GM18870 (cell line): ENCODE data around the gene MCRS1.
"Not testable (repeated sequence)": the region's sequence is repeated elsewhere in the genome, so short reads cannot be mapped to it uniquely, and the experiment has no call there.

Source experiments
- ATAC-seq: cut with Tn5 transposase; IDR thresholded peaks from one replicate; pipeline ENCODE4 v1.9.1; 2021; ENCODE audit warnings: moderate library complexity; ENCODE audit not compliant: unreplicated experiment

The MCRS1 gene, protein sequence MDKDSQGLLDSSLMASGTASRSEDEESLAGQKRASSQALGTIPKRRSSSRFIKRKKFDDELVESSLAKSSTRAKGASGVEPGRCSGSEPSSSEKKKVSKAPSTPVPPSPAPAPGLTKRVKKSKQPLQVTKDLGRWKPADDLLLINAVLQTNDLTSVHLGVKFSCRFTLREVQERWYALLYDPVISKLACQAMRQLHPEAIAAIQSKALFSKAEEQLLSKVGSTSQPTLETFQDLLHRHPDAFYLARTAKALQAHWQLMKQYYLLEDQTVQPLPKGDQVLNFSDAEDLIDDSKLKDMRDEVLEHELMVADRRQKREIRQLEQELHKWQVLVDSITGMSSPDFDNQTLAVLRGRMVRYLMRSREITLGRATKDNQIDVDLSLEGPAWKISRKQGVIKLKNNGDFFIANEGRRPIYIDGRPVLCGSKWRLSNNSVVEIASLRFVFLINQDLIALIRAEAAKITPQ

DNA sequence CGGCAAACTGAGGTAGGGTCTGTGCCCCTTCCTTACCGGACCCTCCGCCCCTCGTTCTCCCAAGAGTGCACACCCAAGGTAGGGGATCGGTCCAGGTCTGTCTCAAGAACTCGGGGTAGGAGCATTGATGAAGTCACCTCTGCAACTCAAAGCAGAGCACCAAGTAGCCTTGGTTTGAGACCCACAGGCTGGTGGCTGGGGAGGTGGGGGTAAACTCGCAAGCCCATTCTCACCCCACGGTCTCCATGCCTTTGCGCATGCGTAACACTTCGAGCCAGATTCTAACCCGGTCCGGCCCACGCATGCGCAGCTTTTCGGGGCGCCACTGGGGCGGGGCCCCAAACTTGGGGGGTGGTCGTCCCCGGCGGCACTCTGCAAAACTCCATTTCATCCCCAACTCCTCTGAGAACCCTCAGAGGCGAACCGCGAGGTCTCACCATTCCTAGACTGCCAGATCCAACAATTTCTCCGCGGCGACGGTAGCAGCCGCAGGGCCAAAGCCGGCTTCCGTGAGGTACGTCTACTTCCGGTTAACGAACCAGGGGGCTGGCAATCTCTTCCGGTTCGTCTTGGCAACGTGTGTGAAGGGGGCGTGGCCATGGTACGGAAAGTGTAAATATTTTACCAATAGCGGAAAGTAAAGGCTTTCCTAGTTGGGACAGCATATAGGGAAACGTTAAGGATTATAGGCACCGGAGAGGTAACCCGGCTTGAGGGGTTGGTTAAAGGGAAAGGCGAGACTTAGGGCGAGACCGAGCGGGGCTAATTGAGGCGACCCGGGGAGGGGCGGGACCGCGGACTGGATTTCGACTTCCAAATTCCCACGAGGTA is at the start of gene MCRS1:
MCRS1 (minus strand) TSS at position 532 of the 831 bp plus-strand sequence. CDS start 1,411 bp downstream, outside the sequence.
- ATAC-seq, result peak; percentile 74

DNA sequence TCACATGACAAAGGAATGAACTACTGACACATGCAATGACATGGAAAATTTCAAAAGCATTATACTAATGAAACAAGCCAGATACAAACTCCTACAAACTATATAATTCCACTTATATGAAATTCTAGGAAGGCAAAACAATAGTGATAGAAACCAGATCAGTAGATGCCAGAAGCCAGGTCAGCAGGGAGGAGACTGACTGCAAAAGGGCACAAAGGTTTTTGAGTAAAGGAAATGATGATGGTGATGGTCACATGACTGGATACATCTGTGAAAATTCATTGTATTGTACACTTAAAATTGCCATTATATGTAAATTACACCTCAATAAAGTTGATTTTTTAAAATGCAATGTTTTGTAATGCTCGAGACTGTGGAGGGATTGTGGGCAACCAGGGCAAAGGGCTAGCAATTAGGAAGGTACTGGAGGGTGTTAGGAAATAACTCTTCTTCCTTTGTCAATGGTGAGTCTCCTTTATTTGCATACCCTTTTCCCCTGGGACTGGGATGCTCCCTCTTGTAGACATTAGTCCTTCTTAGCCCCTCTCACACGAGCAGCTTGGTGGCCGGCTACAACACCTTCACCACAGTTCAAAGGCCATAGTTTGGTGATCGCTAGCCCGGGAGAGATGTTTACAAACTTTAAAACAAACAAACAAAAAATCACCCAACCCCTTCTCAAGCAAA is 48.7 kb upstream of the MCRS1 start:
- no peak for ATAC-seq

DNA sequence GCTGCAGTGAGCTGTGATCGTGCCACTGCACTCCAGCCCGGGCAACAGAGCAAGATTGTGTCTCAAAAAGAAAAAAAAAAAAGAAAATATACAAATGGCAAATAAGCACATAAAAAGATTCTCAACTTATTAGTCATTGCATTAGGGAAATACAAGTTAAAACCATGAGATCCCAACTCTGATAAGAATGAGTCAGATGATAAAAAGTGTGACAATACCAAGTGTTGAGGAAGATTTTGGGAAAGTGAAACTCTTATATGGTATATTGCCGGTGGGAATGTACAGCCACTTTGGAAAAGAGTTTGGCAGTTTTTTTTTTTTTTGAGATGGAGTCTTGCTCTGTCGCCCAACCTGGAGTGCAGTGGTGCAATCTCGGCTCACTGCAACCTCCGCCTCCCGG is 47.8 kb upstream of the MCRS1 start:
- no peak for ATAC-seq

DNA sequence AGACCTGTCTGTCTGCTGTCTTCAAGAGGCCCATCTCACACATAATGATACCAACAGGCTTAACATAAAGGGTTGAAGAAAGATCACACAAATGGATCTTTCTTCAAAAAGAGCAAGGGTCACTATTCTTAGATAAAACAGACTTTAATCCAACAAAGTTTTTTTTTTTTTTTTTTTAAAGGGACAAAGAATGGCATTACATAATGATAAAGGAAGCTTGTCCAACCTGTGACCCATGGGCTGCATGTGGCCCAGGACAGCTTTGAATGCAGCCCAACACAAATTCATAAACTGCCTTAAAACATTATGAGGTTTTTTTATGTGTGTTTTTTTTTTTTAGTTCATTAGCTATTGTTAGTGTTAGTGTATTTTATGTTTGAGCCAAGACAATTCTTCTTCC is 44.3 kb upstream of the MCRS1 start:
- no peak for ATAC-seq

DNA sequence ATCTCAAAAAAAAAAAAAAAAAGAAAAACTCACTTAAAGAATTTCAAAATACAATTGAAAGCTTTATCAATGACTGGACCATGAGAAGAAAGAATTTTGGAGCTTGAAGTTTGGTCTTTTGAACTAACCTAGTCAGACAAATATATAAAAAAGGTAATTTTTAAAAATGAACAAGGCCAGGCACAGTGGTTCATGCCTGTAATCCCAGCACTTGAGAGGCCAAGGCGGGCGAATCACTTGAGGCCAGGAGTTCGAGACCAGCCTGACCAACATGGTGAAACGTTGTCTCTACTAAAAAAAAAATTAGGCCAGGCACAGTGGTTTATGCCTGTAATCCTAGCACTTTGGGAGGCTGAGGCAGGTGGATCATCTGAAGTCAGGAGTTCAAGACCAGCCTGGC is 42.8 kb upstream of the MCRS1 start:
- not testable (repeated sequence) for ATAC-seq

DNA sequence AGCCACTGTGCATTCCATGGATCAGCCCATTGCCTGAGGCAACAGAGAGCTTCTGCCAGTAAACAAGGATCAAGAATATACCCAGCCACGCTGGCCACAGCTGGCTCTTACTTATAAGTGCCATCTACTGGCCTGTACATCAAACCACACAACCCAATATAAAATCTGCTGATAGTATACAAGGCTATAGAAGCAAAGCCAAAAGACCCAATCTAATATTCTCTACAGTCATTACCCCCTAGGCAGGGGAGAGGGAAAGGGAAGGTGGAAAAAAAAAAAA is 41.9 kb upstream of the MCRS1 start:
- no peak for ATAC-seq

DNA sequence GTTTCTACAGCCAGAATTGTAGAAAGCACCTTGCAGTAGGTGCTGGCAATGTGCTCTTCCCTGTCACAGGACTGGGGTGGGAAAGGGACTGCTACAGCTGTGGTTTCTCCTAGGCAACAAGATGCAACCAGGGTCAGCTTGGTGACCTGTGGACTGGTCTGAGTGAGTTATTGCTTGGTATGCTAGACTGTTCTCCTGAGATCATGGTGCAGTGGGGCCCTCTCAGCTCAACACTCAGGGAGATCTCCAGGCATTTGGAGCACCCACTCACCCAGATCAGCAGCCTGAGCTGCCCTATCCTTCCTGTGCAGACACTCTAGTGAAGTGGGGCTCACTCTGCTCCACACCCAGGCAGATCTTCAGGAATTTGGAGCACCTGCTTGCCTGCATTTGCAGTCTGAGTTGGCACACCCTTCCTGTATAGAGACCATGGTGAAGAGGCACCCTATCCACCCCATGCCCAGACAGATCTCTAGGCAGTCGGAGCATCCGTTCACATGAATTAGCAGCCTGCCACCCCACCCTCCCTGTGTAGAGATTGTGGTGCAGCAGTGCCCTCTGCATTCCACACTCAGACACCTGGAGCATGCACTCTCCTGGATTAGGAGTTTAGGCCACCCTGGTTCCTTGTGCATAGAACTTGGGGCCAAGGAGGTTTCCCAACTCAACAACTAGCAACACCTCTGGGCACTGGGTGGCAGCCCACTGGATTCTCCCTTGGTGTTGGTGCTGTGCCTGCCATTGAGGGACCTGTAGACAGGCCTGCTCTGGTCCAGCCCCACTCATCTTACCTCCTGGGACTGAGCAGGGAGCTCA is 41.3 kb upstream of the MCRS1 start:
- no peak for ATAC-seq

DNA sequence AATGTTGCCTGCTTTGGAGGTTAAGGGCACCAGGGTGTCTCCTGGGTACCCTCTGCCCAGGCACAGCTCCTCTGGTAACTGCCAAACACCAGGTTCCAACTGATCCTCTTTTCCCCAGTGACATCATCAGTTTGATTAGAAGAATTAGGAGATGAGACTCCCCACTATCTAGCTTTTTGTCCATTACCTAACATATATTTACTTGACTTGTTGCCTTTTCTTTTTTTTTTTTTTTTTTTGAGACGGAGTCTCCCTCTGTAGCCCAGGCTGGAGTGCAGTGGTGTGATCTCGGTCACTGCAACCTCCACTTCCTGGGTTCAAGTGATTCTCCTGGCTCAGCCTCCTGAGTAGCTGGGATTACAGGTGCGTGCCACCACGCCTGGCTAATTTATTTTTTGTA is 37.6 kb upstream of the MCRS1 start, which contains the start of gene FAM186B:
FAM186B (minus strand) TSS at position 101 of the 400 bp plus-strand sequence. CDS start 162 bp downstream, outside the sequence.
- ATAC-seq, result not testable (repeated sequence)

DNA sequence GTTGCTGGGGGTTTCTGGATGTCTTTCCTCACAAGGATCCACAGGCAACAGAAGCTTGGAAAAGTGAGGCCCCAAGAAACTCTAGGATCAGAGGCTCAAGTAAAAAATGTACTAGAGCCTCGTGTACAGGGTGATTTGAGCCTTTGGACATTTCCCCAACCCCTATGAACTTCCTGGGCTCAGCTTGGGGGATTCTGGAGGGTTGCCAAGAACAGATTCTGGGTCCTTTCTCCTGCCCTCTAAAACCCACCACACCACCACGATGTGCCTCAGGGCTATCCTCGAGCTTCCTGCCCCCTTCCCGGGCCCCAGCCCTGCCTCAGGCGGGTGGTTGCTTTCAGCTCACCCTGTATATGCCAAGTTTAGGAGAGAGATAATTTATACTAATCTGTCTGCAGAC is 36.9 kb upstream of the MCRS1 start:
- no peak for ATAC-seq

DNA sequence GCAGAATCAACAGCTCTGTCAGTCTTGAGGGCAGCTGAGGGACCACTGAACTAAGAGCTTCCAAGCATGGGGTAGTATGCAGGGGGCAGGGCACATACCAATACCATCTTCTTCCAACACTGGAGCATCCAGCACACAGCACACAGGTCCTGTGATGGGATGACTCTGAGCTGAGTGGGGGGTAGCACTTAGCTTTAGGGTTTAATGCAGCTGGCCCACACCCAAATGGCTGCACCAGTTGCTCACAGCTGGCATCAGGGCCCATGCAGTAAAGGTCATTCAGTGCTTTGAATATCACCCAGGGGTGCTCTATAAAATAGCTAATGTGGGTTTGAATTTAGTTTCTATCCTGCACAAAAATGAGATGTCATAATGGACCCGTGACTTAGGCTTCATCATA is 35.8 kb upstream of the MCRS1 start:
- no peak for ATAC-seq

DNA sequence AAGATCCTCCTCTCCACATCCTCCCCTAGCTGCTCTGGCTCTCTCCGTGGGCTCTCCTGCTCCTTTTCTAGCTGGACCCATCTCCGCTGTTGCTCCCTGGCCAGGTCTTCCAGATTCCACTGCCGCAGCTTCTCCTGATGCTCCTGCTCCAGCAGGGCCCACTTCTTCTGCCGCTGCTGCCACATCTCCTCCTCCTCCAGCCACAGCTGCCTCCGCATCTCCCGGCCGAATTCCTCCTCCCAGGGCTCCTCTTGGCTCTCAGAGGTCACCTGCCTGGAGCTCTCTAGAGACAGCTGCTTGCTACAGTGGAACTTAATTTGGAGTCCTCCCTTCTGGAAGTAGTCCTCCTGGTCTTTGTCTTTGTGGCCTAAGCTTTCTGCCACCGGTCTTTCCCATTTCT is 32.0 kb upstream of the MCRS1 start:
- ATAC-seq, result no peak

DNA sequence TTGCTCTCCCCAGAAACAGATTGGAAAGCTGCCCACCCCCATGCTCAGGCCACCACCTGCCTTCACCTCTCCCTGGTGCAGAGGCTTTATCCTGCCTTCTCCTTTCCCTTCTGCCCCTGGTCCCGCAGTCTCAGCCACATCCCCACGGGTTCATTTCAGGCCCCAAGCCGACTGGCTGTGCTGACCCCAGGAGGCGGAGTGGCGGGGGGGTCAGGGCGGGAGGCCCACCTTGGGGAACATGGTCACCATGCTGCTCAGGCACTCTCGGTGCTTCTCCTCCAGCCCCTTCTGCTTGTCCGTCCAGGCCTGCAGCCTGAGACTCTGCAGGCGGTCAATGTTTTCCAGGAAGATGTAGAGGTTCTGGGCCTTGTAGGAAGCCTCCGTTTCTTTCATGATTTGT is 30.6 kb upstream of the MCRS1 start:
- ATAC-seq, result no peak

DNA sequence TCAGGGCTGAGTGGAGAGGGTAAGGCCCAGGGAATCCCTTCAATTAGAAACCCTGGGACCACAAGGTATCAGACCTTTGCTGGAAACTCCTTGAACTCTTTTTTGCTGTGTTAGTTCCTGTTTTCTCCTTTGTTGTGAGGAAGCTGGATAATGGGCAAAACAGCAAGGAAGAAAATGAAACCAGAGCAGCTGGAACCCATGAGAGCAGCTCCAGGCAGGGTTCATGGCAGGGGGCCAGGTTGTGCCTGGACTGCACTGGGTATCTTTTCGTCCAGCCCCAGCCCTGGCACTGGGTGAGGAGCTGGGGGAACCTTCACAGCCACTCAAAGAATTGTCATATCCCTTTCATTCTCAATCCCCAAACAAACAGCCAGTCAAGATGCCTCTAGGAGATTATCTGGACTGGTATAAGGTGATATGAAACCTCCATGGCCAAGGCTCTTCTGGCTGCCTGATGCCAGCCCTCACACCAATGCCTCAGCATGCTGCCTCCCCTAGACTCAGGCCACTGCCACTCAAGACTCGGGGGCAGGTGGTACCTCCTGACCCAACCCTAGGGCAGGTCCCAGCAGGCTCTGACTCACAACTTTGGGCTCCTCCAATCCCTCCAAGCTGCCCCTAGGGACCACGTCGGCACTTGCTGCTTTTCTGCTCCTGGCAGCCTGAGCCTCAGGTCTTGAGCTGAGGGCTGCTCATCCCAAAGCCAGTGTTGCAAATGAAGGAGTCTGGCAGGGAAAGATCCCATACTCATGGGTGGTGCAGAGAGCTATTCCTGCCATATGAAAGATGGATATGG is 21.0 kb upstream of the MCRS1 start:
- no peak for ATAC-seq

DNA sequence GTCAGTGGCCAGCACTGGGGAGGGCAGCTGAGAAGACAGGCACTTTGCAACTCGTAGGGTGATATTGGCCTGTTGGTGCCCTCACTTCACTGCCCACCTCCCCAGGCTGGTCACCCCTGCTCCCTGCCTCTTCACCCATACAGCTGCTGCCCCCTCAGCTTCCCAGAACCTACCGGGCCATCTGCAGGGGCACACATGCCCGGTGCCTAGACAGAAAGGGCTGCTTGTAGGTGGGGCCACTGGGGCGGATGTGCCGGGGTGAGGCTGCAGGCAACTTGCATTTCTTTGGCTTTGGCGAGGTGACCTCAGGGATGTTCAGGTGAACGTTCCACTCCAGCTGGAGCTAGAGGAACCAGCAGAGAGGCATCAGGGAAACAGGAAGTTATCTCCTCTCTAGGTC is 20.3 kb upstream of the MCRS1 start:
- no peak for ATAC-seq

DNA sequence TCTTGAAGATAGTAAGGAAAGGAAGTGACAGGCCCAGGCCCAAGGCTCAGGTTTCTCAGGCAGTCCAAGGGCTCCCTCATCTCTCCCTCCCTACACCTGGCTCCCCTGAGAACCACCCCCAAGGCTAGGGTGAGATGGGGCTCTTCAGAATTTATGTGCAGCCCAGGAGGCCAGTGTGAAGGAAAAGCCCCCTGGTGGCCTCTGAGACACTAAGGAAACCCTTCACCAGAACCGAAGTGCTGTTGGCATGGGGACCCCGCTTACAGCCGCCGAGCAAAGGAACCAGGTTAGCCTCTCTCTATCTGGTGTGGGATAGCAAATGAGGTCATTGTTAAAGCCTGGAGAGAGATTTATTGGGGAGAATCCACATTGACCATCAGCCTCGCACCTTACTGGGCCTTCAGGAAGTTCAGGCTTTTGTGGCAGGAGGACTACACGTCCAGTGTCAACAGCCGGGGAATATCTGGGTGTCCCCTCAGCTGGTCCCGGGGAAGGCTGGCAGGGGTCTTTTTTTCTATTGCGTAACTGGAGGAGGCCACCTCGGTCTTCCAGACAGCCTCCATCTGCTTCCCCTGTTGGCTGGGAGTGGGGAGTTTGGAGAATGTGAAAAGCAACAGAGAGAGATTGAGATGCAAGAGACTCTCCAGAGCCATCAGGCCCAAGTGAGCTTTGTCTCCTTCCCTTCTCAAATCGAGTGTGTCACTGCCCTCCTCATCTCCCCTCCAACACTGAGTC is 19.4 kb upstream of the MCRS1 start:
- ATAC-seq, result no peak

DNA sequence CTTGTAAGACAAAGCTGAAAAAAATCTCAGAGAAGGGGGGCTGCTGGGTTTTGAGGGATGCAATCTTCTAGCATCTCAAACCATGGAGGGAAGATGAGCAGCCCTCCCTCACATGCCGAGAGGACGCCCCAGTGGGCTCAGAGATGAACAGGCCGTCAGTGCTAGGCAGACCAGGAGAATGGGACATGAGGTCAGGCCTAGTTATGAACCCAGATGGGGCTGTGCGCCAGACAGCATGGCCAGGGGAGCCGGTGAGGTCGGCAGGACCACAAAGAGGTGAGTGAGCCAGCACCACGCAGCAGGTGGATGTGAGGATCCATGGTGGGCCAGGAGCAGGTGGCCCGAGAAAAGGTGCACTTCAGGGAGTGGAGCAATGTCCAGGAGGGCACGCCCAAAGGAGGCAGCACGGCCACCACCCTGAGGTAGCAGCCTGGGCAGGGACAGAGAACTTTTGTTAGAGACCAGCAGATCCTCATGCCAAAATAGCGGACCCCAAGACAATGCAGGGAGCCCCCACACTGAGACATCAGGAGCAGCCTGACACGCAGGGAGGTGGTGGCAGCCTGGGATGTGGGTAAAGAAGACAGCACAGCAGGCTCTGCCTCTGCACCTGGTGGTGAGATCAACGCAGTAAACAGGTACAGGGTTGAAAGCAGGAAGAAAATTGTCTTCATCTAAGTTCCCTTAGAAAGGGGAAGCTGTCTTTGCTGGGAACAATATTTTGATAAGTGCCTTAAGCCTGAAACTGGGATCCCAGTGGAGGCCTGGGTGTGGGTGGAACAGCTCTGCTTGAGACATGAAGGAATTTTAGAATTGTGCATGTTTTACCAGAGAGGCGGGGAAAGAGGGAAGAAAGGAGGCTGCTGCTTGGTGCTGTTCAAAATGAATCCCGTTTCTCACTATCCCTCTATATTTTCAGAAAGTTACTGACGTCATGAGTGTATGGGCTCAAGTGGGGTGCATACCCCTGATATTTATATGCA is 17.8 kb upstream of the MCRS1 start:
- no peak for ATAC-seq

DNA sequence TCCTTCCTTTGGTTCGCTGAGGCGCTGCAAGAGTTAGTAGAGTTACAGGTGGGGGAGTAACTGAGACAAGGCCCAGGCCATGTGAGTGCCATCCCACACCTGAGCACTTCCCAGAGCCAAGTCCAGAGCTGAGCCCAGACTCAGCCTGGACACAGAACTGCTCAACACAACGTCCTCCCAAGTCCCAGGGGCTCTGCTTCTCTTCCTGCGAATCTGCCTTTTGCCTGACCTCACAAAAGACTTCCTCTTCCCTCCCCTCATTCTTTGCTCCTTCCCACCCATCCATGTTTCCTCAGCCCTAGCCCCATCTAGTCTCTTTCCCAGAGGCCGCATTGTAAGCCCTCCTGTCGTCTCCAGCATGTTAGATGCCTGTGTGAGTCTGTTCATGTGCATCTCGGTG is 16.6 kb upstream of the MCRS1 start:
- ATAC-seq, result no peak
